H1 (cell line): Measurements from ENCODE around the gene ZBTB38. TPM values are rescaled to one million over a fixed set of nuclear protein-coding genes. Genes with fewer than 3 reads are reported as not detected.

Source experiments
- CTCF ChIA-PET: fragments of 300-600 bp; sonication (Branson Sonifier 250); formaldehyde crosslinking; loops from one replicate; lab custom pipeline; 2021; ENCODE audit not compliant: partially characterized antibody; lab: Charles Lee
- POLR2A ChIA-PET: fragments of 300-600 bp; sonication (Branson Sonifier 250); formaldehyde crosslinking; loops from one replicate; lab custom pipeline; 2021; ENCODE audit warnings: inconsistent platforms; ENCODE audit not compliant: partially characterized antibody; lab: Charles Lee
- DNase-seq, 2 experiments: peaks; one replicate each; pipeline versions ENCODE4 v3.0.0 to v3.0.0-alpha.2; 2010 to 2022; ENCODE audit warnings: low spot score in 2 of 2, low read depth in 1 of 2, mixed read lengths in 1 of 2
- FAIRE-seq: peaks from 2 replicates; lab custom pipeline; 2011; peaks lifted over from hg19 to GRCh38; lab: Jason Lieb, UNC
- H2AFZ ChIP-seq: 2 replicates; pipeline ENCODE4 v1.8.1; 2012; ENCODE audit warnings: low read length, inconsistent platforms
- H2AK5ac ChIP-seq: 2 replicates; pipeline ENCODE4 v1.6.1; 2013; ENCODE audit warnings: low read depth, low read length
- H2BK120ac ChIP-seq: replicated peaks from 2 replicates; pipeline ENCODE3; 2013; ENCODE audit warnings: low read depth, low read length, inconsistent platforms
- H2BK12ac ChIP-seq: 2 replicates; pipeline ENCODE4 v1.6.1; 2013; ENCODE audit warnings: low read depth, low read length
- H2BK15ac ChIP-seq: 2 replicates; pipeline ENCODE4 v1.6.1; 2013; ENCODE audit warnings: low read length
- H2BK20ac ChIP-seq: 2 replicates; pipeline ENCODE4 v1.6.1; 2013; ENCODE audit warnings: low read length
- H2BK5ac ChIP-seq: 2 replicates; pipeline ENCODE4 v1.6.1; 2013; ENCODE audit warnings: low read depth, low read length
- H3K14ac ChIP-seq: 2 replicates; pipeline ENCODE4 v1.6.1; 2013; ENCODE audit warnings: inconsistent platforms; ENCODE audit not compliant: insufficient read length
- H3K18ac ChIP-seq: 2 replicates; pipeline ENCODE4 v1.6.1; 2013; ENCODE audit warnings: low read length; ENCODE audit errors: extremely low read depth
- H3K23ac ChIP-seq: 2 replicates; pipeline ENCODE4 v1.6.1; 2013; ENCODE audit warnings: inconsistent platforms; ENCODE audit not compliant: insufficient read length
- H3K23me2 ChIP-seq: 2 replicates; pipeline ENCODE4 v1.6.1; 2013; ENCODE audit warnings: low read depth, low read length
- H3K27ac ChIP-seq: 2 replicates; pipeline ENCODE4 v1.6.1; 2011; ENCODE audit warnings: low read depth, low read length, inconsistent platforms
- H3K27me3 ChIP-seq, 4 experiments: replicated peaks in 1 of 4; 1 replicate in 1 of 4; 2 replicates in 3 of 4; pipeline versions ENCODE4 v1.6.1 to v1.8.1; 2011 to 2013; ENCODE audit warnings: low read length in 3 of 4, mild to moderate bottlenecking in 3 of 4, inconsistent platforms in 2 of 4, mixed read lengths in 2 of 4, moderate library complexity in 1 of 4; ENCODE audit not compliant: control insufficient read depth in 3 of 4, insufficient read depth in 3 of 4; ENCODE audit errors: extremely low read depth in 1 of 4
- H3K36me3 ChIP-seq, 4 experiments: 2 replicates each; pipeline versions ENCODE4 v1.6.1 to v1.8.1; 2011 to 2013; ENCODE audit warnings: mild to moderate bottlenecking in 4 of 4, low read length in 3 of 4, moderate library complexity in 2 of 4, control low read depth in 1 of 4, inconsistent platforms in 1 of 4; ENCODE audit not compliant: insufficient read depth in 4 of 4, control insufficient read depth in 2 of 4
- H3K4ac ChIP-seq: replicated peaks from 2 replicates; pipeline ENCODE3; 2013; ENCODE audit warnings: low read length, low read depth, mixed read lengths, inconsistent platforms; ENCODE audit not compliant: insufficient read length
- H3K4me1 ChIP-seq, 4 experiments: replicated peaks in 1 of 4; 1 replicate in 1 of 4; 2 replicates in 3 of 4; pipeline versions ENCODE4 v1.6.1 to v1.8.1; 2011 to 2013; ENCODE audit warnings: low read length in 3 of 4, inconsistent platforms in 2 of 4, mixed read lengths in 1 of 4; ENCODE audit not compliant: insufficient read depth in 4 of 4, control insufficient read depth in 3 of 4
- H3K4me2 ChIP-seq, 2 experiments: 2 replicates each; pipeline versions ENCODE4 v1.6.1 to v1.8.1; 2011 to 2013; ENCODE audit warnings: low read depth in 2 of 2, low read length in 2 of 2, control low read depth in 1 of 2, inconsistent platforms in 1 of 2, mild to moderate bottlenecking in 1 of 2; ENCODE audit not compliant: insufficient read depth in 1 of 2
- H3K4me3 ChIP-seq, 4 experiments: fragments of 200-600, 300-600 bp in 1 of 4; sonication (generic), shearing (Covaris generic), sonication (Bioruptor Twin) in 1 of 4; 2 replicates each; pipeline versions ENCODE4 v1.5.1 to v1.8.1; 2011 to 2016; ENCODE audit warnings: low read length in 4 of 4, low read depth in 3 of 4, control low read depth in 2 of 4, inconsistent platforms in 2 of 4, mild to moderate bottlenecking in 2 of 4, mixed read lengths in 1 of 4, moderate library complexity in 1 of 4; ENCODE audit not compliant: insufficient read depth in 2 of 4; ENCODE audit errors: extremely low read depth in 1 of 4
- H3K56ac ChIP-seq: replicated peaks from 2 replicates; pipeline ENCODE3; 2013; ENCODE audit warnings: low read depth, mild to moderate bottlenecking, mixed read lengths, low read length, inconsistent platforms; ENCODE audit not compliant: insufficient read length
- H3K79me1 ChIP-seq: 2 replicates; pipeline ENCODE4 v1.6.1; 2013; ENCODE audit warnings: low read depth, low read length, control low read depth
- H3K79me2 ChIP-seq, 2 experiments: 2 replicates each; pipeline versions ENCODE4 v1.6.1 to v1.8.1; 2012 to 2013; ENCODE audit warnings: low read length in 2 of 2, mild to moderate bottlenecking in 2 of 2, inconsistent platforms in 1 of 2; ENCODE audit not compliant: insufficient read depth in 2 of 2, control insufficient read depth in 1 of 2
- H3K9ac ChIP-seq, 4 experiments: replicated peaks in 1 of 4; 1 replicate in 1 of 4; 2 replicates in 3 of 4; pipeline versions ENCODE4 v1.6.1 to v1.8.1; 2011 to 2013; ENCODE audit warnings: low read depth in 3 of 4, low read length in 3 of 4, control low read depth in 2 of 4, mild to moderate bottlenecking in 2 of 4, moderate library complexity in 2 of 4, inconsistent platforms in 1 of 4; ENCODE audit errors: extremely low read depth in 1 of 4
- H3K9me3 ChIP-seq, 2 experiments: 2 replicates each; pipeline versions ENCODE4 v1.6.1 to v1.8.1; 2012 to 2013; ENCODE audit warnings: mild to moderate bottlenecking in 2 of 2, moderate library complexity in 2 of 2, control low read depth in 1 of 2, inconsistent platforms in 1 of 2, low read depth in 1 of 2, low read length in 1 of 2, mixed read lengths in 1 of 2; ENCODE audit not compliant: insufficient read depth in 2 of 2
- H4K20me1 ChIP-seq, 2 experiments: replicated peaks in 1 of 2; 2 replicates each; pipeline versions ENCODE3 to v1.8.1; 2011 to 2013; ENCODE audit warnings: inconsistent platforms in 2 of 2, low read length in 2 of 2, mild to moderate bottlenecking in 1 of 2; ENCODE audit not compliant: insufficient read depth in 2 of 2, control insufficient read depth in 1 of 2
- H4K5ac ChIP-seq: 2 replicates; pipeline ENCODE4 v1.6.1; 2013; ENCODE audit warnings: low read length, low read depth, mixed read lengths, inconsistent platforms; ENCODE audit not compliant: insufficient read length
- H4K8ac ChIP-seq: 2 replicates; pipeline ENCODE4 v1.8.0; 2013; ENCODE audit warnings: mild to moderate bottlenecking, moderate library complexity, low read length, inconsistent platforms; ENCODE audit not compliant: insufficient read depth; ENCODE audit errors: extremely low read depth
- H4K91ac ChIP-seq: replicated peaks from 2 replicates; pipeline ENCODE3; 2013; ENCODE audit warnings: low read length, mixed read lengths, inconsistent platforms; ENCODE audit not compliant: insufficient read length
- BRCA1 ChIP-seq: IDR thresholded peaks from 2 replicates; pipeline ENCODE4 v1.6.1; 2012; ENCODE audit warnings: low read depth, low read length, improper control_type of control experiment
- CBX8 ChIP-seq: fragments of 300-800, 300-1000 bp; sonication (generic); IDR thresholded peaks from 2 replicates; pipeline ENCODE4 v1.7.1; 2016; ENCODE audit warnings: low read depth, low read length, borderline replicate concordance
- EP300 ChIP-seq, 2 experiments: IDR thresholded peaks; 1 replicate in 1 of 2; 2 replicates in 1 of 2; pipeline ENCODE4 v1.6.1; 2011 to 2012; ENCODE audit warnings: low read depth in 2 of 2, low read length in 2 of 2, mild to moderate bottlenecking in 2 of 2, borderline replicate concordance in 1 of 2, inconsistent platforms in 1 of 2, moderate library complexity in 1 of 2
- GTF2F1 ChIP-seq: IDR thresholded peaks from 2 replicates; pipeline ENCODE4 v1.6.1; 2012; ENCODE audit warnings: low read depth, low read length, improper control_type of control experiment, borderline replicate concordance
- PHF8 ChIP-seq: fragments of 200-600 bp; sonication (generic); conservative IDR thresholded peaks from 2 replicates; pipeline ENCODE4 v1.7.1; 2012; ENCODE audit warnings: low read depth, mild to moderate bottlenecking, inconsistent platforms, low read length, moderate library complexity
- POLR2A ChIP-seq, 2 experiments: IDR thresholded peaks; 1 replicate in 1 of 2; 2 replicates in 1 of 2; pipeline ENCODE4 v1.6.1; 2011; ENCODE audit warnings: low read depth in 2 of 2, low read length in 2 of 2, mild to moderate bottlenecking in 2 of 2; ENCODE audit errors: control extremely low read depth in 1 of 2
- POLR2AphosphoS5 ChIP-seq: IDR thresholded peaks from 2 replicates; pipeline ENCODE4 v1.6.1; 2011; ENCODE audit warnings: low read depth, low read length
- RNF2 ChIP-seq: fragments of 200-900, 300-1000 bp; sonication (generic); IDR thresholded peaks from 2 replicates; pipeline ENCODE4 v1.7.1; 2016; ENCODE audit warnings: borderline replicate concordance, low read depth, mild to moderate bottlenecking, antibody characterized with exemption, low read length; ENCODE audit not compliant: poor library complexity, severe bottlenecking; ENCODE audit errors: missing control alignments
- SP1 ChIP-seq: IDR thresholded peaks from 2 replicates; pipeline ENCODE4 v1.6.1; 2011; ENCODE audit warnings: low read depth, low read length
- SP2 ChIP-seq: IDR thresholded peaks from 2 replicates; pipeline ENCODE4 v1.6.1; 2012; ENCODE audit warnings: mild to moderate bottlenecking, low read length, inconsistent platforms
- SP4 ChIP-seq: IDR thresholded peaks from 2 replicates; pipeline ENCODE4 v1.6.1; 2012; ENCODE audit warnings: low read length, inconsistent platforms
- SUZ12 ChIP-seq: fragments of 200-600 bp; sonication (generic); IDR thresholded peaks from 2 replicates; pipeline ENCODE4 v1.6.1; 2012; ENCODE audit warnings: mild to moderate bottlenecking, inconsistent platforms, low read length, moderate library complexity, mixed read lengths
- TAF7 ChIP-seq: optimal IDR thresholded peaks from 2 replicates; pipeline ENCODE3; 2011; ENCODE audit warnings: low read depth, mild to moderate bottlenecking, inconsistent platforms, low read length, moderate library complexity, borderline replicate concordance
- TBP ChIP-seq: IDR thresholded peaks from 2 replicates; pipeline ENCODE4 v1.6.1; 2011; ENCODE audit warnings: low read depth, low read length, improper control_type of control experiment
- ZNF274 ChIP-seq: IDR thresholded peaks from 2 replicates; pipeline ENCODE4 v1.7.0; 2012; ENCODE audit warnings: low read length, borderline replicate concordance; ENCODE audit errors: extremely low read depth
- WGBS, 2 experiments: shearing (Covaris generic) in 1 of 2; methylation state at CpG; one replicate each; pipeline versions ENCODE4 v1.1.6 to v1.1.7; 2013 to 2015; ENCODE audit warnings: low lambda C conversion rate in 2 of 2, mixed read lengths in 2 of 2, inconsistent platforms in 1 of 2, low coverage in 1 of 2, missing lambda C conversion rate in 1 of 2; ENCODE audit not compliant: insufficient replicate concordance in 2 of 2, insufficient coverage in 1 of 2, insufficient read length in 1 of 2; ENCODE audit errors: extremely low coverage in 1 of 2, missing lambda C conversion rate in 1 of 2; 5-methylcytosine and 5-hydroxymethylcytosine counted together
- polyA plus RNA-seq, 7 experiments: library from polyadenylated mRNA; depleted of rRNA in 3 of 7; stranded (reverse) in 5 of 7; unstranded in 2 of 7; fragments of >200 nt in 5 of 7; fragments of 200-250 nt in 2 of 7; gene quantifications; 1 replicate in 5 of 7; 2 replicates in 1 of 7; 4 replicates in 1 of 7; pipeline versions ENCODE4 v1.2.1 to v1.2.3, GENCODE V29; 2011 to 2013; ENCODE audit warnings: missing spikeins in 2 of 7, mixed read lengths in 2 of 7
- total RNA-seq: library from RNA; stranded (reverse); fragmentation: NEBNext Ultra II Directional; extraction: Animal tissue kit (Norgen Biotek cat#: 25700); gene quantifications from 2 replicates; pipeline ENCODE4 v1.2.1, GENCODE V29; 2021

The ZBTB38 gene
- total and polyA plus RNA-seq, 2 of the 8 experiments (the other 6 are each of a cell fraction or from before 2014, with no cell fraction given) = 4.4 to 10.5 TPM

DNA sequence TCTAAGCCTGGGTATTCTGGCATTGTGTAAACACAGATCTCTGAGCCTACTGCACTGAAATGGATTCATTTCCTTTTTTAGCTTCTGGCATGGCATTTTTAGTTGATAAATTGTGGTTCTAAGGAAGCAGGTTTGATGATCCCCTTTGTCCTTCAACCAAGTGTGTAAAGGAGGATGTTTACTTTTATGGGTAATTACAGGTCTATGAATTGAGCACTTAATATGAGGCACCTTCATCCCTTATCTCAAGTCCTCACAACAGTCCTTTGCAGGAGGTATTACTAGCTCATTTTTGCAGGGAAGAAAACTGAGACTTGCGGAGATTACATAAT lies 30.8 kb upstream of the ZBTB38 start:
- TF ChIP-seq SP4 (no peak), EP300 (IDR thresholded peaks at IDR 0.05; ENCODE audit: borderline replicate concordance in 1 of 2, low read depth in 2 of 2, low read length in 2 of 2) (no peak), SUZ12 (no peak), PHF8 (no peak), TBP (no peak), SP1 (no peak), POLR2A (IDR thresholded peaks at IDR 0.05; ENCODE audit: control extremely low read depth in 1 of 2, low read depth in 2 of 2, low read length in 2 of 2) (no peak), ZNF274 (no peak), BRCA1 (no peak), POLR2AphosphoS5 (no peak), SP2 (no peak), TAF7 (no peak), GTF2F1 (no peak), CBX8 (no peak), RNF2 (no peak)
- Histone ChIP-seq H3K4me1 (peaks cover 0 to 5% (median 3%) of the 10 kb centered on the region in 4 experiments; a peak in 3 of 7 replicates), H3K23ac (no peak overlapping the region), H3K9ac (no peak overlapping the region; a peak in 1 of 7 replicates), H3K9me3 (no peaks in the 10 kb centered on the region), H3K14ac (no peak overlapping the region), H2BK120ac (no peak overlapping the region), H2AK5ac (no peak overlapping the region), H3K23me2 (no peaks in the 10 kb centered on the region), H4K20me1 (no peaks in the 10 kb centered on the region), H4K5ac (no peak overlapping the region), H3K36me3 (no peaks in the 10 kb centered on the region), H2AFZ (no peak overlapping the region; the same call in 1 of the 2 replicates), H3K79me2 (no peaks in the 10 kb centered on the region), H3K4ac (no peak overlapping the region), H2BK15ac (no peak overlapping the region), H3K4me3 (no peak overlapping the region), H3K56ac (no peak overlapping the region), H3K79me1 (no peaks in the 10 kb centered on the region), H4K8ac (no peak overlapping the region), H4K91ac (no peak overlapping the region), H3K27ac (no peak overlapping the region), H3K27me3 (no peaks in the 10 kb centered on the region), H3K18ac (no peak overlapping the region), H2BK5ac (no peak overlapping the region), H3K4me2 (no peak overlapping the region), H2BK20ac (no peak overlapping the region), H2BK12ac (no peak overlapping the region)
- no peak for DNase-seq
- whole genome bisulfite sequencing, 2 experiments = 77% methylated on average over 1 of the region's 1 CpG; no CpG with 5 or more reads in 1 of the 2 experiments
- POLR2A ChIA-PET = no interaction called here
- no peak for FAIRE-seq
- CTCF ChIA-PET = interaction anchor here (0.6 to 1.3 kb wide), 4 partner anchors 23 to 109 kb away, joined by 3 to 4 read pairs (median 4); no protein-coding TSS in a partner anchor
